Stimulated activated CD4-positive, alpha-beta T cell treated with anti-CD3 and anti-CD28 coated beads, Interleukin-1b, Interleukin-23, amount 100 ng/mL, for 24 hours (primary cell): Measurements from ENCODE around the gene DPM3.
"Not testable (repeated sequence)": the region's sequence is repeated elsewhere in the genome, so short reads cannot be mapped to it uniquely, and the experiment has no call there.

Experiments
- DNase-seq, 4 experiments: peaks; one replicate each; pipeline ENCODE4 v3.0.0-alpha.2; 2020; ENCODE audit warnings: low read depth in 4 of 4, low spot score in 1 of 4

The DPM3 gene, protein sequence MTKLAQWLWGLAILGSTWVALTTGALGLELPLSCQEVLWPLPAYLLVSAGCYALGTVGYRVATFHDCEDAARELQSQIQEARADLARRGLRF

GRCh38 chr1:155139895-155140629 lies at the start of gene DPM3:
Gene DPM3, minus strand, starts transcription at chr1:155140531. Its CDS starts 291 bp downstream, at chr1:155140240.
- DNase-seq, result peak; percentile 73 to 86 (median 82)

- not testable (repeated sequence) for DNase-seq
Observed at GRCh38 chr1:155189926-155190325, 49.6 kb upstream of the DPM3 start.

- no peak for DNase-seq
Observed at GRCh38 chr1:155188268-155188667, 47.9 kb upstream of the DPM3 start.

GRCh38 chr1:155187456-155187891 lies 47.1 kb upstream of the DPM3 start:
- no peak for DNase-seq

DNA sequence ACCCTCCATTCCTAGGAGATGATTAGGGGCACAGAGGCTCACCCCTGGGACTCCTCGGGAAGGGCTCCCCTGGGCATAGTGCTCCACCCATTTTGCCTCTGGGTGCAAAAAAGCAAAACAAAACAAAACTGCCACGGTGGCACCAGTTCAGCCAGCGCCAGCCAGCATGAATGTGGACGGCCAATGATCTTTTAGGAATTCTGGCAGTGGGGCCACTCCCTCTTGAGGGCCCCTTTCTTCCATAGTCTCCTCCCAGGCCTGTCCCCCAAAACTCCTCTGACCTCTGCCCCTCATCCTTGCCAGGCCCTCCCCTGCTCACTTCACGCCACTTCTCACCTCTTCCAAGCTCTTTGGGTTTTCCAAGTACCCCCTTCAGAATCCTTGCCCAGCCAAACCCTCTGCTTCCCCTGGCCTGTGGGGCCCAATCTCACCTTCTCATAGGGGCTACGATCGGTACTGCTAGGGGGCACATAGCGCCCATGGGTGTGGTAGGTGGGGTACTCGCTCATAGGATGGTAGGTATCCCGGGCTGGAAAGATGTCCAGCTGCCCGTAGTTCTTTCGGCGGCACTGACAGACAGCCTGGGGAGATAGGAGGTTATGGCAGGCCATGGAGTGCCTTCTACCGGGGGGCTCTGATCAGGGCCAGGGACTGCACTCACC lies 46.6 kb upstream of the DPM3 start:
- no peak for DNase-seq

GRCh38 chr1:155186067-155186793 lies 45.9 kb upstream of the DPM3 start:
- no peak for DNase-seq

GRCh38 chr1:155185783-155186066 lies 45.4 kb upstream of the DPM3 start:
- DNase-seq, result no peak

DNA sequence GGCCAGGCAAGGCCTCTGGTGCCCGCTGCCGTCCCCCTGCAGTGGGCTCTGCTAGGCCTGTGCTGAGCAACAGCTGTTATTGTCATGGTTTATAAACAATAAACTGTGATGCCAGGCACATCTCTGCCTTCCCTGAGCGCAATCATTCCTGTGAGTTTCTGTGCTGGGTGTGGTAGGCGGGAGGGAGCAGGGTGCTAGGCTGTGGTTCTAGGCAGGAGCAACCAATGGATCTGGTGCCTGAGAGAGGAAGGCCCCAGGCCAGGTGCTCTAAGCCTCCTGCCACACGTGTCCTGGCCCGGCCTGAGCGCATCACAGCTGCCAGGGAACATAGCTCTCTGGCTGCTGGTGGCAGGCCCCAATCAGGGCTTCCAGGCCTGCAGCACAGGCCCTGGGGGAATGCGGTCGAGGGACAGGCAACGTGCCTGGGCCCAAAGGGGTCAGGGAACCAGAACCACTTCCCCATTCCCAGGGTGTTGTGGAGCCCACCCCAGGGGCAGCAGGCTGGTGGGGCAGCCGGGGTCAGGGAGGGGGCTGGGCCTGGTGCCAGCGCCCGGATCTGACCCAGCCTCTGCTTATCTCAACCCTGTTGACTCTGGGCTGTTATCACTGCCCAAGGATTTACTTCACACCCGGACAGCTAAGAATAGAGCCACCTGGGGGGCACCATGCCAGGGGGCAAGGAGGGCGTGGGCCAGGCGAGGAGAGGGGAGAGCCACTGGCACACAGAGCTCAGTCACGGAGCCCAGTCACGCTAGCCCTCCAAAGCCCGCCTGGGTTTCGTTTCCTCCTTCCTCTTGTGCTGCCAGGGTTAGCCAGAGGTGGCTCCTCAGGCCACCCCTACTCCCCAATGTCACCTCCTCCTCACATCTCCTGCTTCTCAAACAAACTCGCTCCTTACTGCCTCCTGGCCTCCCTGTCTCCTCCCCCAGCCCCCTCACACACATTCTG lies 44.8 kb upstream of the DPM3 start:
- DNase-seq, result no peak

GRCh38 chr1:155184351-155184811 lies 44.0 kb upstream of the DPM3 start:
- no peak for DNase-seq

DNA sequence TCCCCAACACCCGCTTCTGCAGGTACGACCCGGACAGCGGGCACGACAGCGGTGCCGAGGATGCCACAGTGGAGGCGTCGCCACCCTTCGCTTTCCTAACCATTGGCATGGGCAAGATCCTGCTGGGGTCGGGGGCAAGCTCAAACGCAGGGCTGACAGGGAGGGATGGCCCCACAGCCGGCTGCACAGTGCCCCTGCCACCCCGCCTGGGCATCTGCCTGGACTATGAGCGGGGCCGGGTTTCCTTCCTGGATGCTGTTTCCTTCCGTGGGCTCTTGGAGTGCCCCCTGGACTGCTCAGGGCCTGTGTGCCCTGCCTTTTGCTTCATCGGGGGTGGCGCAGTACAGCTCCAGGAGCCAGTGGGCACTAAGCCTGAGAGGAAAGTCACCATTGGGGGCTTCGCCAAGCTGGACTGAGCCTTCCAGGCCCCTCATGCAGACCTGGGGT lies 43.5 kb upstream of the DPM3 start:
- no peak for DNase-seq

DNA sequence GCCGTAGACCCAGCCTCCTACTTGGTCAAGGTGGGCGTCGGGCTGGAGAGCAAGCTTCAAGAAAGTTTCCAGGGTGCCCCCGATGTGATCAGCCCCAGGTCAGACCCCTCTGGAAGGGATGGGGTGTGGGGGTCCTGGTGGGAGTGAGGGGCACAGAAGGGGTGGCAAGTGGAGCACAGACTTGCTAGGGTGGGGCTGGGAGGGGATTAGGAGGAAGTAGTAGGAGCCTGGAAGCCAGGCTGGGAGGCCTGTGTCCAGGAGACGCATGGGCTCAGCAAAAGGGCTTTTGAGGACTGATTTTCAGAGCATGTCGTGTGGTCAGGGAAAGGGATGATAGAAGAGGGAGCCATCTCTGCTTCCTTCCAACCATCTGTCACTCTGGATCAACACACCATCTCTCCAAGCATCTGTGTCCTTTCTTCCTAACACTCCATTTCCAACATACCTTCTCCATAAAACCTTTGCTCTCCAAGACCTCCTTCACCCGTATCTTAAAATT lies 41.8 kb upstream of the DPM3 start:
- no peak for DNase-seq

GRCh38 chr1:155181371-155182051 lies 41.2 kb upstream of the DPM3 start:
- no peak for DNase-seq

GRCh38 chr1:155179112-155180031 lies 39.0 kb upstream of the DPM3 start:
- DNase-seq, result no peak

GRCh38 chr1:155178441-155179111 lies 38.2 kb upstream of the DPM3 start:
- no peak for DNase-seq

DNA sequence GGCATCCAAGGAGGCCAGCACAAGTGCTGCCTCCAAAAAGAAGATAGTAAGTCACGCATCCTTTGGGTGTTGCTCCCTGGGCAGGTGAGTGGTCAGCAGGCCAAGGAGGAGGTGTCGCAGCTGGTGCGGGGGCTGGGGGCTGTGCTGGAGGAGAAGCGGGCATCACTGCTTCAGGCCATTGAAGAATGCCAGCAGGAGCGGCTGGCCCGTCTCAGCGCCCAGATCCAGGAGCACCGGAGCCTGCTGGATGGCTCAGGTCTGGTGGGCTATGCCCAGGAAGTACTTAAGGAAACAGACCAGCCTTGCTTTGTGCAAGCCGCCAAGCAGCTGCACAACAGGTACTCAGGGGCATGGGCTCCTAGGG lies 37.6 kb upstream of the DPM3 start:
- no peak for DNase-seq

DNA sequence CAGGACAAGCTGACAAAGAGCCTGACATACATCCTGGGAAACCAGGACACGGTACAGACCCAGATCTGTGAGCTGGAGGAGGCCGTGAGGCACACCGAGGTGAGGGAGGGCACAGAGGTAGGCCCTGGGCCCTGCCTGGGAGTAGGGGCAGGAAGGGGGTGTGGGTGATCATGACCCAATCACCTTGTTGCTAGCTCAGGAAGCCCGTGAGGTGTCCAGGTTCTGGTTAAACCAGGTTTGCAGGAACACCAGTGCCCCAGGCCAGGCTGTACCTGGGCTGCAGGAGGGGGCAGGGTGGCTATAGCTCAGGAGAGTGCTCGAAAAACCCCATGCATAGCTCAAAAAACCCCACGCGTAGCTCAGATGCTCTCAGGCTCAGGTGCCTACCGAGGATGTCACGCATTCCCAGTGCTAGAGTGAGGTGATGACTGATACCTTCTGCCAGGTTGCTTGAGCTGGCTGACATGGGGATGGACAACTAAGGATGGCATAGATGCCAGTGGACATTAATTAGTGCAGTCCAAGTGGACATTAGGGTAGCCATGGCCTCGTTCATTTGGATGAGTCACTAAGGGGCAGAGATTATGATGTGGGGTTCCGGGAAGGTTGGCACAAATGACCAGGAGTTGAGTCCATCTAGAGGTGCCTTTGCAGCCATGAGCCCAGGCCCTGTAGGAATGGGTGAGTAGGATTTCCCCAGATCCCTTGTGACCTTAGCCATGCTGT lies 37.0 kb upstream of the DPM3 start:
- DNase-seq, result no peak

DNA sequence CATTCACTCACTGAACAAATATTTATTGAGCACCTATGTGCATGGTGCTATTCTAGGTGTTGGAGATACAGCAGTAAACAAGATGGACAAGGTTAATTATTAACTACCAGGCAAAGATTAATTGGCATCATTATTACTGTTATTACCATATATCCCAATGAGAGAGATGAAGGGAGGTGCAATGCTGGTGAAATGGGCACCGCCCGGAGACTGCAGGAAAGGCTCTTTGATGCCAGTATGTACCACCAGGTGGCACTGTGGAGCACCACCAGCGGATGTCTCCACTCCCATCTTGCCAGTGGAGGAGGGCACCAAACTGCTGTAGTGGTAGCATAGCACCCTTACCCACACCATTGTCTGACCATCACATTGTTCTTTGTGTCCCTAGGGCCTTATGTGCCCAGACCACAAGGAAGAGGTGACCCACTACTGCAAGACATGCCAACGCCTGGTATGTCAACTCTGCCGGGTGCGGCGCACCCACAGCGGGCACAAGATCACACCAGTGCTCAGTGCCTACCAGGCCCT lies 36.3 kb upstream of the DPM3 start:
- peak; percentile 76 to 87 (median 80) for DNase-seq
